LoVo (cell line): ENCODE data around the gene PTPRF.

Experiments
- DNase-seq: peaks from one replicate; pipeline ENCODE4 v3.0.0-alpha.2; 2016; ENCODE audit warnings: low spot score

The PTPRF gene

GRCh38 chr1:43513471-43514173, 17.1 kb upstream of the PTPRF start:
- DNase-seq, result no peak

GRCh38 chr1:43518935-43519686, 11.6 kb upstream of the PTPRF start:
- DNase-seq, result no peak

GRCh38 chr1:43520100-43520778, 10.4 kb upstream of the PTPRF start:
- DNase-seq, result no peak

DNA sequence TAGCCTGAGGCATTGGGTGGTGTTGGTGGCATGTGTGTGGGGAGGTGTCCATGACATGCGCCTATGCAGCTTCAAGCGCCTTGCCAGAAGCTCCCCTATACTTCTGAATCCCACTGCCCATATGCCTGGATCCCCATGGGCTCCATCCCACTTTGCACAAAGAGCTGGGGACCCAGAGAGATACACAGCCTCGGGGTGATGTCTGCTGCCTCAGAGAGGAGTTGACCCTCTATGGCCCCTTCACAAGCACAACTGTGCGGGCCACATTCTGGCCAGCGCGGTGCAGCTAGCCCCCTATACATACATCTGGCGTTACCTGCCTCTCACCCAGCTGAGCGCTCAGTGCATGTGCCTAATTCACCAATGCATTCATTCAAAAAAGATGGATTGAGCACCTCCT, 9.6 kb upstream of the PTPRF start:
- no peak for DNase-seq

GRCh38 chr1:43521756-43522155, 8.9 kb upstream of the PTPRF start:
- no peak for DNase-seq

GRCh38 chr1:43522431-43522775, 8.3 kb upstream of the PTPRF start:
- no peak for DNase-seq

- DNase-seq, result peak; percentile 92
These were observed 7.8 kb upstream of the PTPRF start for GRCh38 chr1:43522776-43523480.

DNA sequence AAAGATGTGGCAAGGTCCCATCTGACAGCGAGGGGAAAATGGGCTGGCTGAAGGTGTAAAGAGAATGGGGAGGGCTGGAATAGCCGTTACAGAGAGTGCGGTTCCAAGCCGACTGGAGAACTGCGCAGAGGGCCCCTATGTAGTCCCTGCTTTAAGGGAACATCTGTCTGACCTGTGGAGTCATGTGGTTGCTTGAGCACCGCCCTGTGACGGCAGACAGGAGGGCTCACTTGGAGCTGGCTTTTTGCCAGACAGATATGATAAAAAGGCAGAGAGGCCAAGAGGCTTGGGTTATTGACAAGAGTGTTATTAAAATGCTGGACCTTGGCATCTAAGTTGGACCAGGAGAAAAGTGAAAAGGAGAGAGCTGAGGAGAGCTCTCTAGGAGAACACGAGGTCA, 5.9 kb upstream of the PTPRF start:
- peak; percentile 24 for DNase-seq

DNA sequence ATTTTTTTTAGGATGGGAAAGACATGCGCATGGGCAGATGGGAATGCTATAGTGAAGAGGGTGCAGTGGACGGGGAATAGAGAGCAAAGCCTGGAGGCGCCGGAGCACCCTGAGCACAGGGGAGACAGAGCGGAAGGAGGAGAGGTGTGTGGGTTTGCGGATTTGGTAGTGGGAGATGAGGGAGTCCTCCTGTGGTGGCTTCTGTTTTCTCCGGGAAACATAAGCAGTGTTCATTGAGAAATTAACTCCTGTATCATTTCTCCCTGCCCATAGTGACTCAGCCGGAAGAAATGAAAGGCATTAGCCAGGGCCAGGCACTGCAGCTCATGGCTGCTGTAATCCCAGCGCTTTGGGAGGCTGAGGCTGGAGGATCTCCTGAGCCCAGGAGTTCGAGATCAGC, 4.7 kb upstream of the PTPRF start:
- DNase-seq, result no peak

DNA sequence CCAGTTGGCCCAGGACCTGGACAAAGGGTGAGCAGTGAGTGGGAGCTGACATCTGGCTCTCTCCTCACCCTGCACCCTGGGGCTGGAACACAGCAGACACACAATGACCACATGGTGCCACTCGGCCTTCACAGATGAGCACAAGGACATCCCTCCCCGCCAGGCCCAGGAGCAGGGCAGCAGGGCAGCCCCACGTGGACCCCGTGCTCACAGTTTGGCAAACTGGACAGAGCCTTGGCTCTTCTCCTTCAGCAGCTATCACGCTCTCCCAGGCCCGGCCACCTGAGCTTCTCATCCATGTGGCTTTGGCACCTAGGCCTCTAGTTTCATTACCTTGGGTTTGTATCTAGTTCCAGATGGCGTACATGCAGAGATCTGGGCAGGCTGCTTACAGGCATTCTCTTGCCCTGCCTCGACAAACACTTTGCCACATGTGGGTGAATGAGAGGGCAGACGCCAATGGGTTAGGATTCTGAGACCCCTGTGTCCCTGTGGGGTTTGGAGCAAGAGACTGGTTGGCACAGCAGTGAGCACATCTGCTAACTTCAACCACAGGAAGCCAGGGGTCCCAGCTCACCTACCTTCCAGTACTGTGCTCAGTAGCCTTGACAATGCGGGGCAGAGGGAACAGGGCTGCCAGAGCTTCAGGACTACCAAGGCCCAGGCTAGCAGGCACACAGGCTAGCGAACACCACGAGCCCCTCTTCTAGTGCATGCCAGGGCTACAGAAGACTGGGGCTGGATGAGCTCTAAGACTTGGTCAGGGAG, 3.4 kb upstream of the PTPRF start:
- DNase-seq, result no peak

- peak; percentile 85 for DNase-seq
These were observed 1.4 kb upstream of the PTPRF start for GRCh38 chr1:43529206-43529731.

- no peak for DNase-seq
These were observed 623 bp downstream of the PTPRF start for GRCh38 chr1:43531107-43531905.

DNA sequence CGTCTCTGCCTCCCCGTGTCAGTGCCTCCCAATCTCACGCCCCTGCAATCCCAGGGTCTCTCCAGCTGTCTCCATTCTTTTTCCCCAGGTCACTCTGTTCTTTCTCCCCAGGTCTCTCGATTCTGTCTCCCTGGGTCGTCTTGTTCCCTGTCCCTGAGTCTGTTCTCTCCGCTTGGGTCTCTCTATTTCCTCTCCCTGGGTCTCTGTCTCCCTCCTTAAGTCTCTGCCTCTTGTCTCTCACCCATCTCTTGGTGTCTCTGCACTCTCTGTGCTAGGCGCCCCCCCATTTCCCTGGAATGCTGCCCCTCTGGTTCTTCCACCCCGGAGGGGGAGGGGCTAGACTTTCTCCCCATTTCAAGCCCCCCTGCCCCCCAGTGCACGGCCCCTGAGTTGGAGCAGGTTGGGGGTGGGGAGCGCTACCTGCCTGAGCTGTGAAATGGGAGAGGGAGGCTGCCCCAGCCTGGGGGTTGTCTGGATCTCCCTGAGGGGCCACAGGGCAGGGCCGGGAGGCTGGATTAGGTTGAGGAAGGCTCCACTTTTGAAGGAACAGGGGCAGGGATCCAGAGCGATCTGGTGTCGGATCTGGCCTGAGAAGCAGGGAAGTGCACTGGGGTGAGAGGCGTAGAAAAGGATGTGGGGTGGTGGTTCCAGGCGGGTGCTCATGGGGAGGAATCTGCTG, 1.4 kb downstream of the PTPRF start:
- DNase-seq, result no peak

DNA sequence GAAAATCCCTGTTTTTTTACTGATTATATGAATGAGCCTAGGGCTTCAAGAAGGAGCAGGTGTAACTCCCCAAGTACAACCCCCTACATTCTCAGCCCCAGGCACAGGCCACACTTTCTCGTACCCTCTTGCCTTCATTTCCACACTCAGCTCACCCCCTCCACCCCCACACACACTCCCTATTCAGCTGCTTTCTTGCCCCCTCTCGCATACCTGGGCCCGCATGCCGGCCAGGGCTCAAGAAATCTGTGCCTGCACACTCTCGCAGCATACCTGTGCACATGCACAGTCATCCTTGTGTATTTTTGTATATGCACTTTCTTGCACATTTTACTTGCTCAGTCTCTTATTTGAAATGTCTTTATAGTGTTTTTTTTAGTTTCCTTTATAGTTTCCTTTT, 2.0 kb downstream of the PTPRF start:
- no peak for DNase-seq

DNA sequence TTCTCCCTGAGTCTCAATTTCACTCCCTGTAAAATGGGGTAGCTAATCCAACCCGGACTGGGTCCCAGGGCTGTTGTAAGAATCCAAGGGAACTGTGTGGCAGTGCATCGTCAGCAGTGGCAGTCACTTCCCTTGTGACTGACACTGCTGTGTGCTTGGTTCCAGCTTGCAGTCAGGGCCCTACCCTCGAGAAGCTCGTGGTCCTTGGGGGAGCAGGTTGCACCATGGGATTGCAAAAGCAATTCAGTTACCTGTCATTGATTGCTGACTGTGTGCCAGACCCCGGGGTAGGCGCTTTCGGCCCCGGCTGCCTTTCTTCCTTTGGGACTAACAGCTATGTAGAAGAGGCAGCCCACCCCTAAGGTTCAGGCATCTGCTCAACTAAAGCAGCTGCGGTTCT, 2.9 kb downstream of the PTPRF start:
- DNase-seq, result no peak

- DNase-seq, result no peak
These were observed 3.6 kb downstream of the PTPRF start for GRCh38 chr1:43534256-43534655.

GRCh38 chr1:43536196-43536863, 5.6 kb downstream of the PTPRF start:
- DNase-seq, result no peak

- DNase-seq, result no peak
These were observed 6.2 kb downstream of the PTPRF start for GRCh38 chr1:43536864-43537358.

DNA sequence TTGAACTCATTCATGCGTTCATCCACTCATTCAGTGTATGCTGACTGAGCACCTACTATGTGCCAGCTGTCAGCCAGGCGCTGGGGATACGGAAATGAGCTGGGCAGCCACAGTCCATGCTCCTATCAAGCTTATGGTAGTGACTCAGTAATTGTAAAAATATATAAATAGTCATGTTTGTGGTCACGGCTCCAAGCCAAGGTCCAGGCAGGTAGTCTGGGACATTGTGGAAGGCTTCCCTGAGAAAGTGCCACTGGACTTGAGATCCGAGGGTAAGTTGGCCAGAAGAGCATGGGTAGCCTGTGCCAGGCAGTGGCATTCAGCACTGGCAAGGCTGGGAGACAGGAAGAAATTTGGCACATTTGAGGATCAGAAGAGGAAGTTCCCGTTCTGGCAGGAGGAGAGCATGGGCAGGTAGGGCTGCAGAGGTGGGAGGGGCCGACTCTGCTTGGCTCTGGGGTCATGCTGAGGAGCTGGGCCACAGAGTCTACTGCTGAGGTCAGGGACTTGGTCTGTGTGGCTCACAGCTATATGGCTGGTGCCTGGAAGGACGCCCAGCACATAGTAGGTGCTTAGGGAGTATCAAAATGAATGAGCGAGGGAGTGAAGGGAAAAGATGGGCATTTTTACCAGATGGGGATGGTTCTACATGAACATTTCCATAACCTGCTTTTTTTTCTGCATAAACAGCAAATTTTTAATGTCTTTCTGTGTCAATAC, 6.9 kb downstream of the PTPRF start:
- peak; percentile 46 for DNase-seq
